Activated CD8-positive, alpha-beta T cell treated with anti-CD3 and anti-CD28 coated beads, Interleukin-2, amount 10 ng/mL, durations not matched to agents 7 days and 5 days (primary cell): ENCODE data around the gene DYSF. TPM values are rescaled to one million over a fixed set of nuclear protein-coding genes. Genes with fewer than 3 reads are reported as not detected.

Experiments
- ATAC-seq: fragments of 150-1000 bp; cut with Tn5 transposase; one replicate; pipeline ENCODE4 v1.10.0; 2021; ENCODE audit warnings: moderate library complexity
- CTCF ChIA-PET: fragments of 350-600 bp; sonication (Branson Sonifier 250); formaldehyde crosslinking; loops from one replicate; lab custom pipeline; 2021; ENCODE audit warnings: antibody characterized with exemption; lab: Charles Lee
- POLR2A ChIA-PET: fragments of 350-600 bp; sonication (Branson Sonifier 250); formaldehyde crosslinking; loops from one replicate; lab custom pipeline; 2021; ENCODE audit warnings: antibody characterized with exemption; lab: Charles Lee
- DNase-seq: peaks from one replicate; pipeline ENCODE4 v3.0.0-alpha.2; 2020
- H3K27ac Mint-ChIP-seq: one replicate; pipeline ENCODE4 v1.8.0; 2021; ENCODE audit warnings: mild to moderate bottlenecking, mixed read lengths
- H3K27me3 Mint-ChIP-seq: one replicate; pipeline ENCODE4 v1.8.0; 2021; ENCODE audit warnings: low read depth, mixed read lengths
- H3K36me3 Mint-ChIP-seq: one replicate; pipeline ENCODE4 v1.8.0; 2021; ENCODE audit warnings: low read depth, mixed read lengths
- H3K4me1 Mint-ChIP-seq: one replicate; pipeline ENCODE4 v1.8.0; 2021; ENCODE audit warnings: low read depth, mixed read lengths
- H3K4me3 Mint-ChIP-seq: one replicate; pipeline ENCODE4 v1.8.0; 2021; ENCODE audit warnings: mild to moderate bottlenecking, mixed read lengths
- H3K9me3 Mint-ChIP-seq: one replicate; pipeline ENCODE4 v1.8.0; 2022; ENCODE audit warnings: mixed read lengths; ENCODE audit not compliant: insufficient read depth
- total RNA-seq, 2 experiments: library from RNA; stranded (reverse); gene quantifications; one replicate each; pipeline ENCODE4 v1.2.3, GENCODE V29; 2021

DYSF gene
- total RNA-seq, 2 experiments from 2014 or later, result 3.4 to 4.7 TPM

DNA sequence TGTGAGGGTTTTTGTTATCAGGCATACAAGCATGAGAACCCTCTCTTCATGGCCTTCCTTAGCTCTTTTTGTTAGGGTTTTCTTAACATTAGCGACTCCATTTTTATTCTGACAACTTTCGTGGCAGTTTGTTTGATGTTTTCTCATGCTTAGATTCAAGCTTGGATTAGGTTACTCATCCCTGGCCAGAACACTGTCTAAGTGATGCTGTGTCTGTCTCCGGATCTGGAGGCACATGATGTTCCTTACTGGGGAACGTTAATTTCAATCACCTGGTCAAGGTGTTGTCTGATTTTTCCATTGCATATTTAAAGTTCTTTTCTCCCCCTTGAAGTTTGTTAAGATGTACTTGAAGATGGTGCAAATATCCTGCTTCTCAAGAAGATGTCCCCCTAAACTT lies 40.7 kb downstream of the DYSF start:
- Mint-ChIP-seq H3K36me3 (no peaks in the 10 kb centered on the region), H3K4me3 (no peak overlapping the region), H3K4me1 (no peaks in the 10 kb centered on the region), H3K27me3 (peaks cover 10% of the 10 kb centered on the region), H3K27ac (no peak overlapping the region), H3K9me3 (no peaks in the 10 kb centered on the region)
- CTCF ChIA-PET, result interaction anchor here (1.1 kb wide), 1 partner anchor 16 kb away, joined by 3 read pairs; no protein-coding TSS in a partner anchor
- ATAC-seq (no peak), DNase-seq (no peak)
- POLR2A ChIA-PET, result no interaction called here

DNA sequence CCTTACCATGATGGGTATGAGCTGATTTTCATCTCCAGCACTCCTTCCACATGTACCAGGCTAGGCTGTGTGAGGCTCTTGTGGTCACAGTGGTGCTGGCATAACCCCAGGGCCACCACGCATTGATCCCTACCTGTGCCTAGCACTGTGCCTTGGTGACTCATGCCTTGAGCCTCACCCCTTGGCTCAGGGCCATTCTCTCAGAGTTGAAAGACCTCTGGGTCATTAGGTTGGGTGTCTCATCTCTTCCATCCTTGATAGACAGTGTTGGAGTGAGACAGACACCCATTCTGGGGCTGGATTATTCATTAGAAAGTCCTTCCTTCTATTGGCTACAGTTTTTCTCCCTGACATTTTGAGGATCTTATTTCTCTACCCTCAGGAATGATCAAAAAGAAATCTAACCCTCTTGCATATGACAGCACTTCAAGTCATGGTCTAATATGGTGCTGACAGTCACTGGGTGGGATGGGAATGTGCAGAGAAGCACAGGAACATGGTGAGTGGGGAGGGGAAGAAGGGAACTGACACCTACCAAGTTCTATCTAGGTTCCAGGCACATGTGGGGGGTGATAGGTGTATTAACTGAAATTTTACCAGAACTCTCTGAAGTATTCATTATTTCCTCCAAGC lies 41.3 kb downstream of the DYSF start:
- Mint-ChIP-seq H3K27ac (no peak overlapping the region), H3K27me3 (peaks cover 10% of the 10 kb centered on the region), H3K9me3 (no peaks in the 10 kb centered on the region), H3K4me3 (no peak overlapping the region), H3K36me3 (no peaks in the 10 kb centered on the region), H3K4me1 (no peaks in the 10 kb centered on the region)
- POLR2A ChIA-PET, result interaction anchor here (0.6 kb wide), 1 partner anchor 1219 kb away, joined by 3 read pairs; no protein-coding TSS in a partner anchor
- DNase-seq (no peak), ATAC-seq (no peak)
- CTCF ChIA-PET, result interaction anchor here (1.1 kb wide), 1 partner anchor 15 kb away, joined by 3 read pairs; no protein-coding TSS in a partner anchor

DNA sequence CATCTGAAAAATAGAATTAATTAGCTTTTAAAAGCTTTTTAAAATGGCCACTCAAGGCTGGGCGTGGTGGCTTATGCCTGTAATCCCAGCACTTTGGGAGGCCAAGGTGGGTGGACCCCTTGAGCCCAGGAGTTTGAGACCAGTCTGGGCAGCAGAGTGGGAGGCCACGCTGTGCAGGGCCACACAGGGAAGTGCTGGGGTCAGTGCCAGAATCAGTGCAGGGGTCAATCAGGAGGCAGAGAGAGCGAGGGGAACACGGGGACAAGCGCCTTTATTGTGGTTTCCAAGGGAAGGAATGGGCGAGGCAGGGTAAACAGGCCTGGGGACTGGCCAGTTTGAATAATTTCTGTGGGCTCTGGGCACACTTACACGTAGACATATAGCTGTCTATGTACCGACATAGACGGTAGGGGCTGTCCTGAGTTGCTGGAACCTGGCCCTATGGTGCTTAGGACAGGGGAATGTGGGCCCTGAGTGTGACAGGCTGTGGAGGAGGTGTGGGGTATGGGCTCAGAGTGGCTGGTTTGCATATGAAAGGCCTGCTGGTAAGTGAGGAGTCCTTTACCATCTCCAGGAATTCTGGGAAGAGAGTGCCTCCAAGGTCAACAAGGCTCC lies 42.9 kb downstream of the DYSF start:
- no peaks in the 10 kb centered on the region for H3K4me1 Mint-ChIP-seq
- H3K9me3 Mint-ChIP-seq, result no peaks in the 10 kb centered on the region
- CTCF ChIA-PET, result no interaction called here
- ATAC-seq (no peak), DNase-seq (no peak)
- H3K27ac Mint-ChIP-seq, result no peak overlapping the region
- no peaks in the 10 kb centered on the region for H3K36me3 Mint-ChIP-seq
- peaks cover 10% of the 10 kb centered on the region for H3K27me3 Mint-ChIP-seq
- POLR2A ChIA-PET, result no interaction called here
- no peak overlapping the region for H3K4me3 Mint-ChIP-seq

DNA sequence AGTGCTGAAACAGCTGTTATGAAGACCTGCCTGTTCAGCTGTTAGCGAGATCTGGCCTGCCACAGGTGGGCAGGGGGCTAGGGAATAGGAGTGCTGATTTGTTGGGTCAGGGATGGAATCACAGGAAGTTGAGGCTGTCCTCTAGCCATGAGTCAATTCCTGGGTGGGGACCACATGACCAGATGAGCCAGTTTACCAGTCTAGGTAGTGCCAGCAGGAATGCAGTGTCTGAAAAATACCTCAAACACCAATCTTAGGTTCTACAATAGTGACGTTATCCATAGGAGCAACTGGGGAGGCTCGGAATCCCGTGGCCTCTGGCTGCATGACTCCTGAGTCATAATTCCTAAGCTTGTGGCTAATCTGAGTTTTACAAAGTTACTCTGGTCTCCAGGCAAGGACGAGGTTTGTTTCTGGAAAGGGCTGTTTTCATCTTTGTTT lies 44.9 kb downstream of the DYSF start:
- H3K4me3 Mint-ChIP-seq, result no peak overlapping the region
- DNase-seq (no peak), ATAC-seq (no peak)
- no peaks in the 10 kb centered on the region for H3K9me3 Mint-ChIP-seq
- no peaks in the 10 kb centered on the region for H3K36me3 Mint-ChIP-seq
- no peak overlapping the region for H3K27ac Mint-ChIP-seq
- ChIA-PET POLR2A (no interaction called here), CTCF (interaction anchor here (1.1 to 1.2 kb wide), 2 partner anchors 11 to 12 kb away, joined by 4 to 5 read pairs; no protein-coding TSS in a partner anchor)
- no peaks in the 10 kb centered on the region for H3K4me1 Mint-ChIP-seq
- H3K27me3 Mint-ChIP-seq, result peaks cover 8% of the 10 kb centered on the region

DNA sequence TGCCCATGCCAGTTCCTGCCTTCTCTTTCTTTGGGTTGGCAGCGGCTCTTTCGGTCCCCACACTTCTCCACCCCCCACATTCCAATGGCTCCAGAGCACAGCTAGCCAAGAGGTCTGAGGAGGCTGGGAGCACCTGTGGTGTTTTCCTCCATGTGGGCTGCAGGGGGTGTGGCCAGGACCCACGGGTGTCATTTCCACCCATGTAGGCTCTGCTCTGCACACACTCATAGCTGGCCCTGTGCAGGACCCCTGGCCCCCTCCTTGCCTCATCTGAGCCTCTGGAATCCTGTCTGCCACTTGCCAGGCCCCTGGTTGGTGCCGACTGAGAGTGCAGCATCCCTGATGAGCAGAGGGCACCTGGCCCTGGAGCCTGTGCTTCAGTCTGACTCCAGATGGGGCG lies 46.3 kb downstream of the DYSF start:
- H3K9me3 Mint-ChIP-seq, result no peaks in the 10 kb centered on the region
- ChIA-PET CTCF (interaction anchor here (1.2 kb wide), 1 partner anchor 11 kb away, joined by 5 read pairs; no protein-coding TSS in a partner anchor), POLR2A (no interaction called here)
- ATAC-seq, result no peak
- H3K27me3 Mint-ChIP-seq, result peaks cover 8% of the 10 kb centered on the region
- no peaks in the 10 kb centered on the region for H3K36me3 Mint-ChIP-seq
- H3K27ac Mint-ChIP-seq, result no peak overlapping the region
- H3K4me3 Mint-ChIP-seq, result no peak overlapping the region
- H3K4me1 Mint-ChIP-seq, result no peaks in the 10 kb centered on the region
- DNase-seq, result no peak

DNA sequence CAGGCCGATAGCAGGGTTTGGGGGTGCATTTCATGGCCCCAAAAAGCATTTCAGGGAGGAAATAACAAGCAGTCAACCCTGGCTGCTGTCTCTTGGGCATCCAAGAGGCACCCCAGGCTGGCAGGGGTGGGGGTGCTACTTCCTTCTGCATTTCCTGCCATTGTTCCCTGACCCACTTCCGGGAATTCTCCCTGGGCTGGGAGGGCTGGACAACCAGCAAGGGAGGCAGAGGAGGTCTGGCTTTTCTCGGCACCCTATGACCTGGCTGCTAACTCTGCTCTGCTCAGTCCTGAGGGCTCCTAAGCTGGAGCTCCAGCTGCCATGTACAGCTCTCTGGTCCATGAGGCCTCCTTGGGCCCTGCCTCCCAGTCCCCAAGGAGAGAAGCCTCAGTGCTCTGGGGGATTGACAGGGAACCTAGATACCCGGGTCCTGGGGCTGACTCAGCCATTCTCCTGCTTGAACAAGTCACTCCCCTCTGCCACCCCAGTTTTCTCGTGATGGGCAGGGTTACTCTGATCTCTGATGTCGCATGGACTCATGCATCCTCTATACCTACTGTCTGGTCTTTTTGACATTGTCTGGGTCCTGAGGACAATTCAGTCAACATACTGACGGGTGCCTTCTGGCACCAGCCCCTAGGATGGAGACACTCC lies 47.2 kb downstream of the DYSF start:
- ATAC-seq (no peak), DNase-seq (no peak)
- no peak overlapping the region for H3K27ac Mint-ChIP-seq
- H3K4me1 Mint-ChIP-seq, result no peaks in the 10 kb centered on the region
- H3K4me3 Mint-ChIP-seq, result no peak overlapping the region
- CTCF ChIA-PET, result no interaction called here
- peaks cover 8% of the 10 kb centered on the region for H3K27me3 Mint-ChIP-seq
- no peaks in the 10 kb centered on the region for H3K9me3 Mint-ChIP-seq
- no peaks in the 10 kb centered on the region for H3K36me3 Mint-ChIP-seq
- POLR2A ChIA-PET, result no interaction called here

DNA sequence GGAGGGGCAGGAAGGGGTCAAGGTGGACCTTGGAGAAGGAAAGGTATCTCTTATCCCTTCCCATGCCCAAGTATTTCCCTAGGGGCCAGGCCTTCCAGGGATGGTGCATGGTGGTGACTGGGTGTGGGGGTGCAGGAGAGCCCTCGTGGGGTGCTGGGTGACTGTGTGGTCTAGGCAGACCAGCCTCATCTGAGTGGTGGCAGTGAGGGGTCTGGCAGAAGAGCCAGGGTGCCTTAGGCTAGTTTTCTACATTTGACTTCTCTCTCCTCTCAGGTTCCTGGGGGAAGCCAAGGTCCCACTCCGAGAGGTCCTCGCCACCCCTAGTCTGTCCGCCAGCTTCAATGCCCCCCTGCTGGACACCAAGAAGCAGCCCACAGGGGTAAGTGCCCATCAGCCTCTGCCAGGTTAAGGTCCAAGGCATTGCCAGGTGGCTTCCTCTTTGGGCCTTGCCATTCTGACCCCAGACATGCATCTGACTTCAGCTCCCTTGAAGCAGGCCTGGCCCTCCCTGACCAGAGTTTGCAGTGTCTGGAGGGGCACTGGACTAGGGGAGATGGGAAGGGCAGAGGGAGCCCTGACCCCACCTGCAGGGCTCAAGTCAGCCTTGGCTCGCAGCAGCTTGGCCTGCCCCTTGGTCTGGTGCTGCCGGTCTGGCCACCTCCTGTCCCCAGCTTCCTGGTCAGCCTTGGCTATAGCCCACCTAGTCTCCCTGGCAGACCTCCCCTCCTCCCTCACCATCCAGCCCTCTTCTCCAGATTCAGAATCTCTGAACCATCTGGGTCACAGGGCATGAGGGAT lies 49.8 kb downstream of the DYSF start:
- ChIA-PET CTCF (no interaction called here), POLR2A (no interaction called here)
- Mint-ChIP-seq H3K4me1 (no peaks in the 10 kb centered on the region), H3K27me3 (peaks cover 4% of the 10 kb centered on the region), H3K27ac (no peak overlapping the region), H3K9me3 (no peaks in the 10 kb centered on the region), H3K36me3 (no peaks in the 10 kb centered on the region), H3K4me3 (no peak overlapping the region)
- DNase-seq, result no peak
- no peak for ATAC-seq

DNA sequence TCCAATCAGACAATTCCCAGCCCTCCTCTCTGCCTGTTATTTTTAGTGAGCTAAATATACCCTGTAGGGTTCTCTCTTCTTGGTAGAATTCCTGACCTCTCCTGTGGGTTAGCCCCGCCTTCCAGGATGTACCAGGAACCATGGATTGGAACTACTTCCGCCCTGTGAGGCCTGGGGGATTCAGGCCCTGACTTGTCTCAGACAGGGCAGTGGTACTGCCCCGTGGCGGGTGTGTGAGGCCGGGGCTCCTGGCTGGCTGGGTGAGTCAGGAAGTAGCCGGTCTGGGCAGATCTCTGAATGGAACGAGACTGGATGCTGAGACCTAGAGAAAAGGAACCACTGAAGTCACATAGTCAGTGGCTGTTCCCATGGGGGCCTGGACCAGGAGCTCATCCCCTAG lies 50.5 kb downstream of the DYSF start:
- Mint-ChIP-seq H3K27me3 (no peaks in the 10 kb centered on the region), H3K4me3 (no peak overlapping the region), H3K36me3 (no peaks in the 10 kb centered on the region), H3K27ac (no peak overlapping the region), H3K4me1 (no peaks in the 10 kb centered on the region), H3K9me3 (no peaks in the 10 kb centered on the region)
- no peak for ATAC-seq
- ChIA-PET CTCF (no interaction called here), POLR2A (no interaction called here)
- no peak for DNase-seq

DNA sequence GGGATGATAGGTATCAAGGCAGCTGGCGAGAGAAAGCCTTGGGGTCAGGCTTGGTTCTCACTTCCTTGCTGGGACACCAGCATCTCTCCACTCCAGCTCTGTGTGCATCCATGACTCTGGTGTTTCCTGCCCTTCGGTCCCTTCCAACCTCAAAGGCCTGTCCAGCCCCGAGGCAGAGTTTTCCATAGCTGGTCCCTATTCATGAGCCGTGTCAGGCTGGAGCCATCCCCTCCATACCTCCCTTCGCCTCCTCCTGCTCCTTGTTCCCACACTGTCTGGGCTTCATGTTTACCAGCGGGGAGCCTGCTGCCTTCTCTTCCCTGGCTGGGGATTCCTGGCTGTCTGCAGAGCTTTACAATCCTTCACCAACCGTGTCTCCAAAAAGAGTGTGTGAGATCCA lies 51.2 kb downstream of the DYSF start:
- POLR2A ChIA-PET, result no interaction called here
- DNase-seq (no peak), ATAC-seq (no peak)
- no peaks in the 10 kb centered on the region for H3K9me3 Mint-ChIP-seq
- no peaks in the 10 kb centered on the region for H3K36me3 Mint-ChIP-seq
- no peaks in the 10 kb centered on the region for H3K27me3 Mint-ChIP-seq
- CTCF ChIA-PET, result no interaction called here
- H3K27ac Mint-ChIP-seq, result no peak overlapping the region
- H3K4me3 Mint-ChIP-seq, result no peak overlapping the region
- H3K4me1 Mint-ChIP-seq, result no peaks in the 10 kb centered on the region

DNA sequence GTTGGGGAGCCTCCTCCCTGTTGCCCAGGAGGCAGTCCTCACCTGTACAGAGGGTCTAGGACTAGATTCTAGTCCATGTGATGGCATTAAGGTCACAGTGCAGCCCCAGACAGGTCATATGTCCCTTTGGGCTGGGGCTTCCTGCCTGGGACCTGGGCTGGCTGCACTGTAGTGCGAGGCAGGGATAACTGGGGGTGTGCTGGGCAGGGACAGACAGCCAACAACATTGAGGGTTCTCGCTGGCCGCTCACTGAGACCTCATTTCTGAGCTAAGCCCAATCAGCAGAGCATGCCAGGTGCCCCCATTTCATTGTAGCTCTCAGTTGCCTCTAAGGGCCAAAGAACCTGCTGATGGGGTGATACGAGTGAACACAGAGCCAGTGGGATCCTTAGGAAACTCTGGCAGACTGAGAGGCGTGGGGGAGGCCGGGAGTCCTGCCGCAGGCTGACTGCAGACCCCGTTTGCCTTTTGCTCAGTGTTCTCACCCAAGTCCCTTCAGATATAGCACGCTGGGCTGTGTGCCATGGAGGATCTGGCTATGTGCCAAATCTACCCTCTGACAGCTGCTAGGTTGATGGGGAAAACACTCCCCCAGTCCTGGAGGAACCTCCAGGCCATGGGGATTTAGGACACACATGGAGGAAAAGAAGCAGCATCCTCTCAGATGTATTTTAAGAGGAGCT lies 51.9 kb downstream of the DYSF start:
- ChIA-PET POLR2A (no interaction called here), CTCF (interaction anchor here (2.2 kb wide), 1 partner anchor 206 kb away, joined by 10 read pairs; no protein-coding TSS in a partner anchor)
- H3K27me3 Mint-ChIP-seq, result no peaks in the 10 kb centered on the region
- no peak overlapping the region for H3K27ac Mint-ChIP-seq
- H3K4me3 Mint-ChIP-seq, result no peak overlapping the region
- ATAC-seq, result no peak
- H3K9me3 Mint-ChIP-seq, result no peaks in the 10 kb centered on the region
- H3K36me3 Mint-ChIP-seq, result no peaks in the 10 kb centered on the region
- no peak for DNase-seq
- no peaks in the 10 kb centered on the region for H3K4me1 Mint-ChIP-seq

DNA sequence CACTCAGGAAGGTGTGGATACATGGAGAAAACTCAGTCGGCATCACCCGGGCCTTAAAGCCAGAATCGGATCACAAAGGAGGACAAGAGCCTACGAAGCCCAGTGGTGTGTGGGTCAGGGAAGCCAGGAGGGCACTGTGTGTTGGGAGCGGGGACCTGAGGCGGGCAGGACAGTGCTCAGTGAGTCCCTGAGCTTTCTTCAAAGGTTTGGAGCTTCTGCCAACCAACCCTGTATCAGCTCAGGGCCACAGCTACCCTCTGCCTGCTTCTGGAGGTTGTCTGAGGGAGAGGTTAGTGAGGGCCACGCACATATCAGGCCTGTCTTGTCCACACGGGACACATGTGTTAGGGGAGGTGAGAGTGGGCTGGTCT lies 52.4 kb downstream of the DYSF start:
- Mint-ChIP-seq H3K9me3 (no peaks in the 10 kb centered on the region), H3K27ac (no peak overlapping the region), H3K27me3 (no peaks in the 10 kb centered on the region), H3K4me1 (no peaks in the 10 kb centered on the region), H3K4me3 (no peak overlapping the region), H3K36me3 (no peaks in the 10 kb centered on the region)
- CTCF ChIA-PET, result interaction anchor here (2.2 kb wide), 1 partner anchor 206 kb away, joined by 10 read pairs; no protein-coding TSS in a partner anchor
- no peak for DNase-seq
- POLR2A ChIA-PET, result no interaction called here
- no peak for ATAC-seq
